ENCODE results near the gene RBM47. TPM values are rescaled to one million over a fixed set of nuclear protein-coding genes. Genes with fewer than 3 reads are reported as not detected.

Gene RBM47
- polyA plus RNA-seq, 1 donor from 2014 or later: 1.7 TPM

DNA sequence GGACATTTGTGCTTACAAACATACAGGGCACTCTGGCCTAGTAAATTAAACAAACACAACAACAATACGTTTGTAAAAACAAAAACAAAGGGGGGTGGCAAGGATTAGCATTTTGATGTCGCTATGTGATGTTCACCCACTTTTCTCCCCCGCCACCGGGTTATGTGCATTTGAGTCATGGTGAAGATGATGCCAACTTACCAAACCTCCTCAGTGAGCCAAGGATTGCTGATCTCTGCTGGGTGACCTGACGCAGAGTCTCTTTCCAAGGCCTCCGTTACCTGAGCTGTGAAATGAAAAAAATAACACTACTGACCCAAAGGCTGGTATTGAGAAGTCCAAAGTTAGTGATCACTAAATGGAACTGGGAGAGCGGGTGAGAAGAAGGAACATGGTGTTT is 85.4 kb downstream of the RBM47 start:
- Histone ChIP-seq H3K27ac (ENCODE audit: low read length) (no peak overlapping the region), H3K9ac (ENCODE audit: low read length) (no peak overlapping the region), H3F3A (ENCODE audit: insufficient read depth, low read length, poor library complexity, severe bottlenecking) (no peaks in the 10 kb centered on the region), H2AFZ (ENCODE audit: low read depth, low read length) (no peak overlapping the region), H3K4me2 (ENCODE audit: low read length) (no peak overlapping the region), H4K20me1 (ENCODE audit: insufficient read depth) (no peaks in the 10 kb centered on the region), H3K4me3 (ENCODE audit: low read length) (no peak overlapping the region), H3K27me3 (ENCODE audit: insufficient read depth, low read depth, low read length) (no peaks in the 10 kb centered on the region), H3K79me2 (replicated peaks; ENCODE audit: insufficient read depth, low read length) (no peaks in the 10 kb centered on the region), H3K36me3 (ENCODE audit: insufficient read depth, low read length) (no peaks in the 10 kb centered on the region), H3K9me3 (ENCODE audit: low read length) (no peaks in the 10 kb centered on the region), H3K9me2 (ENCODE audit: insufficient read depth, low read length) (no peaks in the 10 kb centered on the region)
- TF ChIP-seq EP300 (conservative IDR thresholded peaks at IDR 0.05; ENCODE audit: poor library complexity, severe bottlenecking): no peak
- TF ChIP-seq RAD21 (conservative IDR thresholded peaks at IDR 0.05): no peak
- no peak for TF ChIP-seq MXI1 (conservative IDR thresholded peaks at IDR 0.05; ENCODE audit: poor library complexity, severe bottlenecking)
- no peak for TF ChIP-seq EZH2 (IDR thresholded peaks at IDR 0.05; ENCODE audit: borderline replicate concordance, insufficient read depth, low read length, poor library complexity, severe bottlenecking)
- TF ChIP-seq, protein P1, sequence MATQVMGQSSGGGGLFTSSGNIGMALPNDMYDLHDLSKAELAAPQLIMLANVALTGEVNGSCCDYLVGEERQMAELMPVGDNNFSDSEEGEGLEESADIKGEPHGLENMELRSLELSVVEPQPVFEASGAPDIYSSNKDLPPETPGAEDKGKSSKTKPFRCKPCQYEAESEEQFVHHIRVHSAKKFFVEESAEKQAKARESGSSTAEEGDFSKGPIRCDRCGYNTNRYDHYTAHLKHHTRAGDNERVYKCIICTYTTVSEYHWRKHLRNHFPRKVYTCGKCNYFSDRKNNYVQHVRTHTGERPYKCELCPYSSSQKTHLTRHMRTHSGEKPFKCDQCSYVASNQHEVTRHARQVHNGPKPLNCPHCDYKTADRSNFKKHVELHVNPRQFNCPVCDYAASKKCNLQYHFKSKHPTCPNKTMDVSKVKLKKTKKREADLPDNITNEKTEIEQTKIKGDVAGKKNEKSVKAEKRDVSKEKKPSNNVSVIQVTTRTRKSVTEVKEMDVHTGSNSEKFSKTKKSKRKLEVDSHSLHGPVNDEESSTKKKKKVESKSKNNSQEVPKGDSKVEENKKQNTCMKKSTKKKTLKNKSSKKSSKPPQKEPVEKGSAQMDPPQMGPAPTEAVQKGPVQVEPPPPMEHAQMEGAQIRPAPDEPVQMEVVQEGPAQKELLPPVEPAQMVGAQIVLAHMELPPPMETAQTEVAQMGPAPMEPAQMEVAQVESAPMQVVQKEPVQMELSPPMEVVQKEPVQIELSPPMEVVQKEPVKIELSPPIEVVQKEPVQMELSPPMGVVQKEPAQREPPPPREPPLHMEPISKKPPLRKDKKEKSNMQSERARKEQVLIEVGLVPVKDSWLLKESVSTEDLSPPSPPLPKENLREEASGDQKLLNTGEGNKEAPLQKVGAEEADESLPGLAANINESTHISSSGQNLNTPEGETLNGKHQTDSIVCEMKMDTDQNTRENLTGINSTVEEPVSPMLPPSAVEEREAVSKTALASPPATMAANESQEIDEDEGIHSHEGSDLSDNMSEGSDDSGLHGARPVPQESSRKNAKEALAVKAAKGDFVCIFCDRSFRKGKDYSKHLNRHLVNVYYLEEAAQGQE (IDR thresholded peaks at IDR 0.05; ENCODE audit: borderline replicate concordance): no peak
- no peak for TF ChIP-seq SMC3 (conservative IDR thresholded peaks at IDR 0.05; ENCODE audit: poor library complexity)
- TF ChIP-seq TAF1 (IDR thresholded peaks at IDR 0.05; ENCODE audit: low read depth): no peak
- TF ChIP-seq POLR2AphosphoS5 (IDR thresholded peaks at IDR 0.05): no peak

DNA sequence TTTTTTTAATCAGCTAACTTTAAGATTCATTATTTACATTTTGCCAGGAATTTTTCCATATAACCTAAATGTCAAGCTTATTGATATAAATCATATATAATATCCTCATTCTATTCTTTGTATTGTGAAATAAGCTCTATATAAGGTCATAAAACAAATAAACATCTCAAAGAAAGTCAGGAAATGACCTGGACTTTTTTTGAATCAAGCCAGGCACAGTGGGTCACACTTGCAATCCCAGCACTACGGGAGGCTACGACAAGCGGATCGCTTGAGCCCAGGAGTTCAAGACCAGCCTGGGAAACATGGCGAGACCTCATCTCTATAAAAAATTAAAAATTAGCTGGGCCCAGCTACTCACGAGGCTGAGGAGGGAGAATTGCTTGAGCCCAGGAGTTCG is 88.9 kb downstream of the RBM47 start:
- Histone ChIP-seq H3K36me3 (ENCODE audit: insufficient read depth, low read length) (no peaks in the 10 kb centered on the region), H3K4me3 (ENCODE audit: low read length) (no peak overlapping the region), H3K27me3 (ENCODE audit: insufficient read depth, low read depth, low read length) (no peaks in the 10 kb centered on the region), H3K9me2 (ENCODE audit: insufficient read depth, low read length) (no peaks in the 10 kb centered on the region), H2AFZ (ENCODE audit: low read depth, low read length) (no peak overlapping the region), H3K27ac (ENCODE audit: low read length) (no peak overlapping the region), H3K79me2 (replicated peaks; ENCODE audit: insufficient read depth, low read length) (no peaks in the 10 kb centered on the region), H3K4me2 (ENCODE audit: low read length) (no peak overlapping the region), H3F3A (ENCODE audit: insufficient read depth, low read length, poor library complexity, severe bottlenecking) (no peaks in the 10 kb centered on the region), H3K9me3 (ENCODE audit: low read length) (no peaks in the 10 kb centered on the region), H3K9ac (ENCODE audit: low read length) (no peak overlapping the region), H4K20me1 (ENCODE audit: insufficient read depth) (no peaks in the 10 kb centered on the region)
- TF ChIP-seq, protein P2, sequence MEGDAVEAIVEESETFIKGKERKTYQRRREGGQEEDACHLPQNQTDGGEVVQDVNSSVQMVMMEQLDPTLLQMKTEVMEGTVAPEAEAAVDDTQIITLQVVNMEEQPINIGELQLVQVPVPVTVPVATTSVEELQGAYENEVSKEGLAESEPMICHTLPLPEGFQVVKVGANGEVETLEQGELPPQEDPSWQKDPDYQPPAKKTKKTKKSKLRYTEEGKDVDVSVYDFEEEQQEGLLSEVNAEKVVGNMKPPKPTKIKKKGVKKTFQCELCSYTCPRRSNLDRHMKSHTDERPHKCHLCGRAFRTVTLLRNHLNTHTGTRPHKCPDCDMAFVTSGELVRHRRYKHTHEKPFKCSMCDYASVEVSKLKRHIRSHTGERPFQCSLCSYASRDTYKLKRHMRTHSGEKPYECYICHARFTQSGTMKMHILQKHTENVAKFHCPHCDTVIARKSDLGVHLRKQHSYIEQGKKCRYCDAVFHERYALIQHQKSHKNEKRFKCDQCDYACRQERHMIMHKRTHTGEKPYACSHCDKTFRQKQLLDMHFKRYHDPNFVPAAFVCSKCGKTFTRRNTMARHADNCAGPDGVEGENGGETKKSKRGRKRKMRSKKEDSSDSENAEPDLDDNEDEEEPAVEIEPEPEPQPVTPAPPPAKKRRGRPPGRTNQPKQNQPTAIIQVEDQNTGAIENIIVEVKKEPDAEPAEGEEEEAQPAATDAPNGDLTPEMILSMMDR (IDR thresholded peaks at IDR 0.05; ENCODE audit: poor library complexity, severe bottlenecking): no peak
- TF ChIP-seq POLR2AphosphoS5 (IDR thresholded peaks at IDR 0.05) (no peak), EZH2 (IDR thresholded peaks at IDR 0.05; ENCODE audit: borderline replicate concordance, insufficient read depth, low read length, poor library complexity, severe bottlenecking) (no peak), SMC3 (conservative IDR thresholded peaks at IDR 0.05; ENCODE audit: poor library complexity) (no peak), MXI1 (conservative IDR thresholded peaks at IDR 0.05; ENCODE audit: poor library complexity, severe bottlenecking) (no peak), EP300 (conservative IDR thresholded peaks at IDR 0.05; ENCODE audit: poor library complexity, severe bottlenecking) (no peak), TAF1 (IDR thresholded peaks at IDR 0.05; ENCODE audit: low read depth) (no peak)

All from neural cell (in vitro differentiated cells).